Mammary epithelial cell (primary cell): ENCODE data around the gene SF3A2.

ENCODE experiments used
- CTCF ChIP-seq, 2 donors: IDR thresholded peaks in 1 of 2; conservative IDR thresholded peaks in 1 of 2; 2 replicates each; pipeline ENCODE4 v1.5.1; 2011 to 2012; ENCODE audit warnings: inconsistent platforms in 2 of 2, low read length in 2 of 2, mild to moderate bottlenecking in 2 of 2, control low read depth in 1 of 2, low read depth in 1 of 2; ENCODE audit not compliant: insufficient read depth in 1 of 2; ENCODE audit errors: extremely low read depth in 1 of 2
- EZH2 ChIP-seq: IDR thresholded peaks from 2 replicates; pipeline ENCODE4 v1.6.1; 2012; ENCODE audit warnings: low read length, inconsistent platforms, borderline replicate concordance

- TF ChIP-seq CTCF (conservative IDR thresholded peaks at IDR 0.05 in 1 of 2, IDR thresholded peaks at IDR 0.05 in 1 of 2; ENCODE audit: extremely low read depth in 1 of 2, insufficient read depth in 1 of 2, low read depth in 1 of 2, low read length in 2 of 2), result no peak
- TF ChIP-seq EZH2, result no peak
Measured at GRCh38 chr19:2286402-2287140, 49.9 kb downstream of the SF3A2 start.
